Mammary epithelial cell (primary cell): ENCODE data around the gene F7.

Experiments
- EZH2 ChIP-seq: IDR thresholded peaks from 2 replicates; pipeline ENCODE4 v1.6.1; 2012; ENCODE audit warnings: low read length, inconsistent platforms, borderline replicate concordance
- TF ChIP-seq, protein P1 (sequence below), 2 donors: IDR thresholded peaks in 1 of 2; conservative IDR thresholded peaks in 1 of 2; 2 replicates each; pipeline ENCODE4 v1.5.1; 2011 to 2012; ENCODE audit warnings: inconsistent platforms in 2 of 2, low read length in 2 of 2, mild to moderate bottlenecking in 2 of 2, control low read depth in 1 of 2, low read depth in 1 of 2; ENCODE audit not compliant: insufficient read depth in 1 of 2; ENCODE audit errors: extremely low read depth in 1 of 2

DNA sequence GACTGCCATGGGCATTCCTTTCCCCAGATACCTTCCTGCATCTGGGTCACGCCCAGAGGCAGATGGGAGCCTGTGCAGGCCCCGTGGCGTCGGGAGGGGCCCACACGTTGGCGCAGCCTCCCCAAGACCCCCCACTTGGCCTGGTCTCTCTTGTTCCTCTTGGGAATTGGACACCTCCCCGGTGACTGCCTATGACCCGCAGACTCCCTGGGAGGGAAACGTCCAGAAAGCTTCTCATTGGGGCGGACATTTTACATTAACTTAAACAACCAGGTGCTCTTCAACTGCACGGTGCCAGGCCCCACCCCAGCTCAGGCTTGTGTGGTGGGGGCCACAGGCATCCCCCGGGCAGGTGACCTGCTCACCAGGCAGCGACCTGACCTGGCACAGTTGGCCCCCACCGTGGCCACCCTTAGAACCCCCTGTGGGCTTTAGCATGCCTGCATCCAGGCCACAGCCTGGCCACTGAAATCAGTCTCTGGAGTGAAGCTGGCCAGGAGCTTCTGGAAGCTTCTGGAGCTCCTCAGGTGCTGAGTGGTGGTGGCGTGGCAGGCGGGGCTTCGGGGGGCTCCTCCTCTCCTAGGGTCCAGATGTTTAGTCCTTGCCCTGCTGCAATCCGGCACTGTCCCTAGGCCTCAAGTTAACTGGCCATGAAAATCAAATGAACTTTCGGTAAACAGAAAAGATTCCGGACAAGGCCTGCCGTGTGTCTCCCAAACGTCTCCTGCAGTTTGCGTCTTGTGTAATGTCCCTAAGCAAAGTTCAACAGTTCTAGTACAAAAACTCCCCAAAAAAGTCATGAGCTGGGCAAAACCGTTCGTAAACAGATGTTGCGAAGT, 44.3 kb downstream of the F7 start:
- TF ChIP-seq, protein P1, sequence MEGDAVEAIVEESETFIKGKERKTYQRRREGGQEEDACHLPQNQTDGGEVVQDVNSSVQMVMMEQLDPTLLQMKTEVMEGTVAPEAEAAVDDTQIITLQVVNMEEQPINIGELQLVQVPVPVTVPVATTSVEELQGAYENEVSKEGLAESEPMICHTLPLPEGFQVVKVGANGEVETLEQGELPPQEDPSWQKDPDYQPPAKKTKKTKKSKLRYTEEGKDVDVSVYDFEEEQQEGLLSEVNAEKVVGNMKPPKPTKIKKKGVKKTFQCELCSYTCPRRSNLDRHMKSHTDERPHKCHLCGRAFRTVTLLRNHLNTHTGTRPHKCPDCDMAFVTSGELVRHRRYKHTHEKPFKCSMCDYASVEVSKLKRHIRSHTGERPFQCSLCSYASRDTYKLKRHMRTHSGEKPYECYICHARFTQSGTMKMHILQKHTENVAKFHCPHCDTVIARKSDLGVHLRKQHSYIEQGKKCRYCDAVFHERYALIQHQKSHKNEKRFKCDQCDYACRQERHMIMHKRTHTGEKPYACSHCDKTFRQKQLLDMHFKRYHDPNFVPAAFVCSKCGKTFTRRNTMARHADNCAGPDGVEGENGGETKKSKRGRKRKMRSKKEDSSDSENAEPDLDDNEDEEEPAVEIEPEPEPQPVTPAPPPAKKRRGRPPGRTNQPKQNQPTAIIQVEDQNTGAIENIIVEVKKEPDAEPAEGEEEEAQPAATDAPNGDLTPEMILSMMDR (conservative IDR thresholded peaks at IDR 0.05 in 1 of 2, IDR thresholded peaks at IDR 0.05 in 1 of 2; ENCODE audit: extremely low read depth in 1 of 2, insufficient read depth in 1 of 2, low read depth in 1 of 2, low read length in 2 of 2), result no peak
- TF ChIP-seq EZH2, result no peak
